Naive thymus-derived CD4-positive, alpha-beta T cell (primary cell): ENCODE measurements around the gene CT45A1. TPM values are rescaled to one million over a fixed set of nuclear protein-coding genes. Genes with fewer than 3 reads are reported as not detected.
A peak's percentile ranks its signal among the peaks of the same experiment; 100 is the strongest.
"Not testable (repeated sequence)": the region's sequence is repeated elsewhere in the genome, so short reads cannot be mapped to it uniquely, and the experiment has no call there.

ENCODE experiments used
- ATAC-seq: fragments of 150-1000 bp; cut with Tn5 transposase; 2 replicates; pipeline ENCODE4 v1.10.0; 2021; ENCODE audit warnings: mild to moderate bottlenecking, moderate library complexity
- CTCF ChIA-PET: fragments of 350-600 bp; sonication (Branson Sonifier 250); formaldehyde crosslinking; loops from one replicate; lab custom pipeline; 2021; ENCODE audit warnings: antibody characterized with exemption; lab: Charles Lee
- POLR2A ChIA-PET: fragments of 350-600 bp; sonication (Branson Sonifier 250); formaldehyde crosslinking; loops from one replicate; lab custom pipeline; 2021; ENCODE audit warnings: antibody characterized with exemption, inconsistent platforms; lab: Charles Lee
- DNase-seq, 9 donors: peaks; one replicate each; pipeline versions ENCODE4 v3.0.0 to v3.0.0-alpha.2; 2020 to 2022; ENCODE audit warnings: mixed read lengths in 1 of 9
- H3K27ac ChIP-seq: one replicate; pipeline ENCODE4 v1.7.0; 2013; ENCODE audit warnings: mild to moderate bottlenecking, low read depth, low read length, moderate library complexity
- H3K27me3 ChIP-seq, 2 donors: one replicate each; pipeline ENCODE4 v1.7.0; 2013; ENCODE audit warnings: low read length in 2 of 2, mild to moderate bottlenecking in 2 of 2, moderate library complexity in 2 of 2; ENCODE audit not compliant: control insufficient read depth in 2 of 2, insufficient read depth in 2 of 2
- H3K36me3 ChIP-seq, 3 experiments: 1 replicate in 2 of 3; 2 replicates in 1 of 3; pipeline ENCODE4 v1.7.0; 2013; ENCODE audit warnings: low read length in 3 of 3, mild to moderate bottlenecking in 3 of 3, moderate library complexity in 1 of 3; ENCODE audit not compliant: insufficient read depth in 3 of 3, control insufficient read depth in 2 of 3
- H3K4me1 ChIP-seq, 2 donors: one replicate each; pipeline ENCODE4 v1.7.0; 2013; ENCODE audit warnings: low read length in 2 of 2, mild to moderate bottlenecking in 2 of 2, moderate library complexity in 1 of 2; ENCODE audit not compliant: control insufficient read depth in 2 of 2, insufficient read depth in 2 of 2
- H3K4me3 ChIP-seq: 2 replicates; pipeline ENCODE4 v1.7.0; 2013; ENCODE audit warnings: mild to moderate bottlenecking, low read length
- H3K9me3 ChIP-seq, 3 experiments: 1 replicate in 2 of 3; 2 replicates in 1 of 3; pipeline ENCODE4 v1.7.0; 2013; ENCODE audit warnings: low read length in 3 of 3; ENCODE audit not compliant: control insufficient read depth in 2 of 3
- H3K27ac Mint-ChIP-seq, 9 donors: one replicate each; pipeline ENCODE4 v1.8.0; 2020 to 2022; ENCODE audit warnings: mixed read lengths in 9 of 9, mild to moderate bottlenecking in 8 of 9, moderate library complexity in 5 of 9, inconsistent platforms in 2 of 9
- H3K27me3 Mint-ChIP-seq, 5 donors: one replicate each; pipeline ENCODE4 v1.8.0; 2021 to 2022; ENCODE audit warnings: mixed read lengths in 5 of 5, mild to moderate bottlenecking in 1 of 5
- H3K36me3 Mint-ChIP-seq, 5 donors: one replicate each; pipeline ENCODE4 v1.8.0; 2020 to 2022; ENCODE audit warnings: mixed read lengths in 5 of 5, mild to moderate bottlenecking in 3 of 5, inconsistent platforms in 1 of 5
- H3K4me1 Mint-ChIP-seq, 7 donors: one replicate each; pipeline ENCODE4 v1.8.0; 2020 to 2022; ENCODE audit warnings: mixed read lengths in 7 of 7, mild to moderate bottlenecking in 3 of 7, inconsistent platforms in 1 of 7
- H3K4me3 Mint-ChIP-seq, 10 donors: one replicate each; pipeline ENCODE4 v1.8.0; 2020 to 2022; ENCODE audit warnings: mild to moderate bottlenecking in 10 of 10, mixed read lengths in 10 of 10, moderate library complexity in 6 of 10, inconsistent platforms in 2 of 10
- H3K9me3 Mint-ChIP-seq, 11 donors: one replicate each; pipeline ENCODE4 v1.8.0; 2020 to 2022; ENCODE audit warnings: mixed read lengths in 11 of 11, mild to moderate bottlenecking in 4 of 11, inconsistent platforms in 1 of 11, moderate library complexity in 1 of 11
- intact Hi-C, 2 donors: fragments of 100-400 bp; cut with micrococcal nuclease; formaldehyde crosslinking; loops; one replicate each; pipeline ENCODE4 v1.15.1; 2023
- polyA plus RNA-seq, 2 donors: library from polyadenylated mRNA; unstranded; fragments of 300-500 nt; fragmentation: Illumina TruSeq; gene quantifications; one replicate each; pipeline ENCODE4 v1.2.3, GENCODE V29; 2021
- total RNA-seq, 6 experiments: library from RNA in 5 of 6; stranded (reverse) in 5 of 6; gene quantifications; 1 replicate in 5 of 6; 2 replicates in 1 of 6; pipeline ENCODE4 v1.2.3 and lab custom pipeline; 2021 to 2026

The CT45A1 gene, protein sequence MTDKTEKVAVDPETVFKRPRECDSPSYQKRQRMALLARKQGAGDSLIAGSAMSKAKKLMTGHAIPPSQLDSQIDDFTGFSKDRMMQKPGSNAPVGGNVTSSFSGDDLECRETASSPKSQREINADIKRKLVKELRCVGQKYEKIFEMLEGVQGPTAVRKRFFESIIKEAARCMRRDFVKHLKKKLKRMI
- total RNA-seq (not detected), polyA plus RNA-seq (not detected), total RNA-seq (lab: John Stamatoyannopoulos, UW) (not detected)

DNA sequence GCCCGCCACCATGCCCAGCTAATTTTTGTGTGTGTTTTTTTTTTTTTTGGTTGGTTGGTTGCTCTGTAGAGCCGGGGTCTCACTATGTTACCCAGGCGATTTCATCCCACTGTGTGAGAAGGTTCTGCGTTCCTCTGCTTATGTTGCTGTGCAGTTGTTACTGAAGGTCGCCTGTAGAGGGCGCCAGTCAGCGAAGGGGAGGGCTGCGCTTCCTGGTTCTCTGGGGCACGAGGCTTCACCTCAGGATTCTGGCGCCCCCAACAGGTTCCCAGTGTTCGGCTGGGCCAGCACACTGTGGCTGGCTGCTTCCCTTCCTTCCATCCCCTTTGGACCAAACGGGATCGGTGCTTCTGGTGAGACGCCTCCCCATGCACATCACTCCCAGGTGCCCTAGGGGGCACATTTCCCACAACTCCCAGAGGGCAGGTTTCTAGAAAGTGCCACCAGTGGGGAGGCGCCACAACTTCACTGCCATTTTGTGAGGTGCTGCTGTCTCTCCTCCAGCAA is at the start of gene CT45A1:
TSS of gene CT45A1 (plus strand) at position 457 of the 507 bp plus-strand sequence. CDS start 5,302 bp downstream, outside the sequence.
- H3K4me3 ChIP-seq, H3K27ac ChIP-seq, H3K9me3 ChIP-seq, H3K36me3 Mint-ChIP-seq, CTCF ChIA-PET, H3K27ac Mint-ChIP-seq, H3K9me3 Mint-ChIP-seq, DNase-seq, H3K4me1 Mint-ChIP-seq, H3K27me3 ChIP-seq, POLR2A ChIA-PET, H3K4me3 Mint-ChIP-seq, H3K36me3 ChIP-seq, ATAC-seq, intact Hi-C loops, H3K4me1 ChIP-seq: not testable (repeated sequence)
- H3K27me3 Mint-ChIP-seq, result peaks cover 0 to 21% (median 0%) of the 10 kb centered on the region in 5 donors

DNA sequence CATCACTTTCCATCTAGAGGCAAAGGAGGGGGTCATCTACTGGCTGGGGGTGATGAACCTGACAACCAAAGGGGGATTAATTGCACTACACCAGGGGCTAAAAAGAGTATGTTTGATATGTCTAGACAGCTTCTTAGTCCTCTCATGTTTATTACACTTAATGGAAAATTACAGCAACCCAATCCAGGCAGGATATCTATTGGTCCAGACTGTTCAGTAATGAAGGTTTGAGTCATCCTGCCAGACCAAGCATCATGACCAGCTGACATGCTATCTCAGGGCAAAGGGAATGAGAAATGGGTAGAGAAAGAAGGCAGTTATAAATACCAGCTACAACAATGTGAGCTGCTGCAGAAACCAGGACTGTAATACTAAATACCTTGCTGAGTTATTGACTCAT is 40.5 kb upstream of the CT45A1 start:
- H3K27me3 Mint-ChIP-seq, result peaks cover 0 to 38% (median 3%) of the 10 kb centered on the region in 5 donors
- H3K36me3 Mint-ChIP-seq, H3K4me3 Mint-ChIP-seq, H3K4me1 ChIP-seq, H3K27me3 ChIP-seq, H3K9me3 ChIP-seq, POLR2A ChIA-PET, H3K4me3 ChIP-seq, H3K9me3 Mint-ChIP-seq, DNase-seq, ATAC-seq, H3K36me3 ChIP-seq, H3K4me1 Mint-ChIP-seq, CTCF ChIA-PET, H3K27ac ChIP-seq, H3K27ac Mint-ChIP-seq, intact Hi-C loops: not testable (repeated sequence)

DNA sequence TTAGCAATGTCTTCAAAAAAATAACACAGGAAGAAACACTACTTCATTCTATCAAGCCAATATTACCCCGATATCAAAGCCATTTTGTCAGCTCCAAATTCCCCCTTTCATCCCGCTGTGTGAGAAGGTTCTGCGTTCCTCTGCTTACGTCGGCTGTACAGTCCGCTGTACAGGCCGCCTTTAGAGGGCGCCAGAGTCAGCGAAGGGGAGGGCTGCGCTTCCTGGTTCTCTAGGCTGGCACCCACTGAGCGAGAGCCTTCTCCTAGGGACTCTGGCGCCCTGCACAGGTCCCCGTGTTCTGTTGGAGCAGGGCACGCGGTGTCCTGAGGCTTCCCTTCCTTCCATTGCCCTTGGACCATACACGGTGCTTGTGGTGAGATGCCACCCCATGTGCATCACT is 25.3 kb upstream of the CT45A1 start:
- Mint-ChIP-seq H3K9me3 (peaks cover 0 to 3% (median 0%) of the 10 kb centered on the region in 11 donors), H3K36me3 (no peaks in the 10 kb centered on the region), H3K4me3 (no peak overlapping the region), H3K27ac (no peak overlapping the region), H3K27me3 (peaks cover 0 to 14% (median 4%) of the 10 kb centered on the region in 5 donors), H3K4me1 (peaks cover 0 to 1% (median 0%) of the 10 kb centered on the region in 7 donors)
- ATAC-seq (no peak), DNase-seq (no peak)
- intact Hi-C loops, result no loop called here
- CTCF ChIA-PET, result interaction anchor here (0.5 kb wide), 1 partner anchor 46 kb away, joined by 3 read pairs; no protein-coding TSS in a partner anchor
- Histone ChIP-seq H3K36me3 (no peaks in the 10 kb centered on the region), H3K27ac (no peak overlapping the region), H3K27me3 (no peaks in the 10 kb centered on the region), H3K9me3 (no peaks in the 10 kb centered on the region), H3K4me1 (no peaks in the 10 kb centered on the region), H3K4me3 (no peak overlapping the region)
- POLR2A ChIA-PET, result no interaction called here

DNA sequence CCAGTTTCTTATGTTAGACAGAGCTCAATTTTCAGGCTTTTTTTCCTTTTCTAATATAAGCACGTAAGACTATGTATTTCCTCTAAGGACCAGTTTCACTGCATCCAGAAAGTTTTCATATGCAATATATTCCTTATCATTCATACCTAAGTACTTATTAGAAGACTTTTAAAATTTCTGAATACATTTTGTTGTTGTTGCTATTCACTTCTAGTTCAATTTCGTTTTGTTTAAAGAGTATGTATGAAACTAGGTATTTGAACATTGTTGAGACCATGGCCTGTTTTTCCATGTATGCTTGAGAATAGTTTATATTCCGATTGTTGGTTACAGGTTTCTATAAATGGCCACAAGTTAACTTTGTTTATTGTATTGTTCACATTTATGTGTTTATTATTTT is 18.0 kb upstream of the CT45A1 start:
- ATAC-seq (no peak), DNase-seq (no peak)
- Histone ChIP-seq H3K4me3 (no peak overlapping the region), H3K9me3 (no peaks in the 10 kb centered on the region), H3K27ac (no peak overlapping the region), H3K27me3 (no peaks in the 10 kb centered on the region), H3K4me1 (no peaks in the 10 kb centered on the region), H3K36me3 (no peaks in the 10 kb centered on the region)
- peaks cover 0 to under 1% (median 0%) of the 10 kb centered on the region in 11 donors for H3K9me3 Mint-ChIP-seq
- peaks cover 0 to 11% (median 6%) of the 10 kb centered on the region in 5 donors for H3K27me3 Mint-ChIP-seq
- intact Hi-C loops, result no loop called here
- ChIA-PET CTCF (no interaction called here), POLR2A (no interaction called here)
- no peak overlapping the region for H3K4me3 Mint-ChIP-seq
- no peak overlapping the region for H3K27ac Mint-ChIP-seq
- H3K4me1 Mint-ChIP-seq, result peaks cover 0 to 1% (median 0%) of the 10 kb centered on the region in 7 donors
- no peaks in the 10 kb centered on the region for H3K36me3 Mint-ChIP-seq

DNA sequence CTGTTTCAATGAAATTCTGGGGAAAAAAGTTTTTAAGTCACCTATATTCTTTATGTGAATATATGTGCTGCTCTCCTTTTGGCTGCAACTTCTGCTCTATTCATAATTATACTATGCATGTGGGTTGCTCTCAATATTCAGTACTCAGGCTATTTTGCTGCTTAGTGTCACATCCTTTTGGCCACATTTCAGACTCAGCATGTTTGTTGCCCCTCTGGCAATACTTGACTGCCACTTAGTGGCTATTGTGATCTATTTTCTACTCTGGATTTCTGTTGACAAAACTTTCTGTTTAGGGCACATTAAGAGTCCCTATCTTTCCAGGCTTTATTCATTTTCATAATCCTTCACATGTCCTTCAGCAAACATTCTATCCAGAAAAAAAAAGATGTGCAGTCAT is 15.8 kb upstream of the CT45A1 start:
- Histone ChIP-seq H3K4me1 (no peaks in the 10 kb centered on the region), H3K4me3 (no peak overlapping the region), H3K27ac (no peak overlapping the region), H3K9me3 (no peaks in the 10 kb centered on the region), H3K36me3 (no peaks in the 10 kb centered on the region), H3K27me3 (no peaks in the 10 kb centered on the region)
- ChIA-PET POLR2A (no interaction called here), CTCF (interaction anchor here (1.4 kb wide), 1 partner anchor 212 kb away, joined by 3 read pairs; no protein-coding TSS in a partner anchor)
- ATAC-seq (no peak), DNase-seq (peak in 1 of 9 donors; percentile 4)
- intact Hi-C loops, result loop anchor here in 1 of 2 donors (1.0 kb wide), 1 partner anchor 213 kb away; no protein-coding TSS in a partner anchor
- Mint-ChIP-seq H3K4me1 (no peaks in the 10 kb centered on the region), H3K36me3 (no peaks in the 10 kb centered on the region), H3K27me3 (peaks cover 0 to 6% (median 6%) of the 10 kb centered on the region in 5 donors), H3K27ac (no peak overlapping the region), H3K4me3 (no peak overlapping the region), H3K9me3 (no peaks in the 10 kb centered on the region)

DNA sequence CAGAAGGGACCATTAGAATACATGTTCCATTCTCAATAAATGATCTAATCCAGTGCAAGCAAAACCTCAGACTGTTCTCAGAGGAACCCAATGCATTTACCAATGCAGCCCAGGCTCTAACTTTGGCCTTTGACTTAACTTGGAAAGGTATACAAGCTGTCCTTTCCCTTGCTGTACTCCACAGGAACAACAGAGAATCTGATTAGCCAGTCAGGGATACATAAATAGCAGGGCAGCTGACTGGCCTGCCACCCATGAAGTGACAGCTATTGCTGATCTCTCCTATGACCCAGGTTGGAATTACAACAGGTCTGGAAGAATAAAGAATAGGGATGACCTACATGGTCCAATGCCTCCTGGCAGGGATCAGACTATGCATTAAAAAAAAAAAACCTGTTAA is 14.5 kb upstream of the CT45A1 start:
- no peaks in the 10 kb centered on the region for H3K9me3 Mint-ChIP-seq
- no peak for ATAC-seq
- H3K4me1 ChIP-seq, result no peaks in the 10 kb centered on the region
- no peak overlapping the region for H3K4me3 Mint-ChIP-seq
- H3K27me3 Mint-ChIP-seq, result peaks cover 0 to 6% (median 6%) of the 10 kb centered on the region in 5 donors
- no peak overlapping the region for H3K4me3 ChIP-seq
- H3K9me3 ChIP-seq, result no peaks in the 10 kb centered on the region
- POLR2A ChIA-PET, result no interaction called here
- no peaks in the 10 kb centered on the region for H3K4me1 Mint-ChIP-seq
- no peaks in the 10 kb centered on the region for H3K27me3 ChIP-seq
- intact Hi-C loops, result no loop called here
- H3K27ac Mint-ChIP-seq, result no peak overlapping the region
- H3K36me3 Mint-ChIP-seq, result no peaks in the 10 kb centered on the region
- no peaks in the 10 kb centered on the region for H3K36me3 ChIP-seq
- DNase-seq, result no peak
- CTCF ChIA-PET, result no interaction called here
- H3K27ac ChIP-seq, result no peak overlapping the region

DNA sequence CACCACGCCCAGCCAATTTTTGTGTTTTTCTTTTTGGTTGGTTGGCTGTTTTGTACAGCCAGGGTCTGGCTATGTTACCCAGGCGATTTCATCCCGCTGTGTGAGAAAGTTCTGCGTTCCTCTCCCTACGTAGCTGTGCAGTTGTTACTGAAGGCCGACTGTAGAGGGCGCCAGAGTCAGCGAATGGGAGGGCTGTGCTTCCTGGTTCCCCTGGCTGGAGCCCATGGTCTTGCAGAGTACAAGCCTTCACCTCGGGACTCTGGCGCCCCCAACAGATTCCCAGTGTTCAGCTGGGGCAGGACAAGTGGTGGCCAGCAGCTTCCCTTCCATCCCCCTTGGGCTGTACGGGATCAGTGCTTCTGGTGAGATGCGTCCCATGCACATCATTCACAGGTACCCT is 5.6 kb upstream of the CT45A1 start:
- no peaks in the 10 kb centered on the region for H3K4me1 Mint-ChIP-seq
- CTCF ChIA-PET, result no interaction called here
- DNase-seq, result peak in 1 of 9 donors; percentile 1
- no peaks in the 10 kb centered on the region for H3K27me3 Mint-ChIP-seq
- no peaks in the 10 kb centered on the region for H3K36me3 Mint-ChIP-seq
- H3K36me3 ChIP-seq, result no peaks in the 10 kb centered on the region
- no peaks in the 10 kb centered on the region for H3K27me3 ChIP-seq
- intact Hi-C loops, result loop anchor here in 1 of 2 donors (10.0 kb wide), 1 partner anchor 223 kb away; no protein-coding TSS in a partner anchor
- no peak overlapping the region for H3K4me3 ChIP-seq
- ATAC-seq, result no peak
- POLR2A ChIA-PET, result no interaction called here
- no peaks in the 10 kb centered on the region for H3K9me3 ChIP-seq
- no peak overlapping the region for H3K4me3 Mint-ChIP-seq
- H3K27ac Mint-ChIP-seq, result no peak overlapping the region
- H3K4me1 ChIP-seq, result no peaks in the 10 kb centered on the region
- no peak overlapping the region for H3K27ac ChIP-seq
- H3K9me3 Mint-ChIP-seq, result no peaks in the 10 kb centered on the region
